ENCODE results near the gene PKP4.
"Not testable (repeated sequence)": the region's sequence is repeated elsewhere in the genome, so short reads cannot be mapped to it uniquely, and the experiment has no call there.

PKP4 gene

GRCh38 chr2:158464426-158465281 is 7.9 kb downstream of the PKP4 start:
- CTCF ChIA-PET: interaction anchor here (1.0 to 3.1 kb wide), 3 partner anchors 13 to 17 kb away, joined by 3 to 24 read pairs (median 3); no protein-coding TSS in a partner anchor
- DNase-seq (ENCODE audit: extremely low spot score): peak; percentile 29
- peak; percentile 27 for TF ChIP-seq CTCF (IDR thresholded peaks at IDR 0.05; ENCODE audit: control extremely low read depth, extremely low read depth, low read depth, missing control alignments)
- POLR2A ChIA-PET: no interaction called here

- ChIA-PET POLR2A (no interaction called here), CTCF (interaction anchor here (1.9 kb wide), 1 partner anchor 10 kb away, joined by 6 read pairs; no protein-coding TSS in a partner anchor)
Measured at GRCh38 chr2:158467248-158467647, 10.5 kb downstream of the PKP4 start.

GRCh38 chr2:158472829-158473228 is 16.1 kb downstream of the PKP4 start:
- DNase-seq (ENCODE audit: extremely low spot score); POLR2A ChIA-PET: not testable (repeated sequence)
- CTCF ChIA-PET: interaction anchor here (1.2 to 1.4 kb wide), 3 partner anchors 15 to 45 kb away, joined by 4 to 10 read pairs (median 4); no protein-coding TSS in a partner anchor

More at GRCh38 chr2:158467248-158467647, 10.5 kb downstream of the PKP4 start:
- no peak for TF ChIP-seq CTCF (IDR thresholded peaks at IDR 0.05; ENCODE audit: control extremely low read depth, extremely low read depth, low read depth, missing control alignments)
- no peak for DNase-seq (ENCODE audit: extremely low spot score)

- CTCF ChIA-PET: interaction anchor here (1.2 to 1.4 kb wide), 3 partner anchors 15 to 45 kb away, joined by 4 to 10 read pairs (median 4); no protein-coding TSS in a partner anchor
- DNase-seq (ENCODE audit: extremely low spot score); POLR2A ChIA-PET: not testable (repeated sequence)
Measured at GRCh38 chr2:158473300-158473699, 16.5 kb downstream of the PKP4 start.

GRCh38 chr2:158473719-158474392 is 17.1 kb downstream of the PKP4 start:
- no peak for TF ChIP-seq CTCF (IDR thresholded peaks at IDR 0.05; ENCODE audit: control extremely low read depth, extremely low read depth, low read depth, missing control alignments)
- CTCF ChIA-PET: interaction anchor here (0.9 to 1.4 kb wide), 3 partner anchors 16 to 23 kb away, joined by 4 to 10 read pairs (median 4); no protein-coding TSS in a partner anchor
- DNase-seq (ENCODE audit: extremely low spot score): no peak
- POLR2A ChIA-PET: no interaction called here

- POLR2A ChIA-PET; DNase-seq (ENCODE audit: extremely low spot score): not testable (repeated sequence)
- CTCF ChIA-PET: interaction anchor here (0.9 to 5.5 kb wide), 3 partner anchors 11 to 55 kb away, joined by 4 to 24 read pairs (median 4); no protein-coding TSS in a partner anchor
Measured at GRCh38 chr2:158474526-158475011, 17.8 kb downstream of the PKP4 start.

GRCh38 chr2:158477202-158477601 is 20.4 kb downstream of the PKP4 start:
- DNase-seq (ENCODE audit: extremely low spot score): no peak
- ChIA-PET POLR2A (no interaction called here), CTCF (interaction anchor here (1.0 to 5.5 kb wide), 5 partner anchors 10 to 20 kb away, joined by 5 to 24 read pairs (median 6); partner anchors contain the start of genes CCDC148 and PKP4)
- TF ChIP-seq CTCF (IDR thresholded peaks at IDR 0.05; ENCODE audit: control extremely low read depth, extremely low read depth, low read depth, missing control alignments): no peak
